GM23248 (cell line): ENCODE data around the gene BHMT. TPM values are rescaled to one million over a fixed set of nuclear protein-coding genes. Genes with fewer than 3 reads are reported as not detected.

Experiments
- DNase-seq: peaks from one replicate; pipeline ENCODE4 v3.0.0-alpha.2; 2015
- H2AFZ ChIP-seq: fragments of 200-600 bp; sonication (generic); 2 replicates; pipeline ENCODE4 v1.6.1; 2016; ENCODE audit warnings: antibody characterized with exemption
- H3F3A ChIP-seq: fragments of 200-600 bp; sonication (generic); 2 replicates; pipeline ENCODE4 v1.6.1; 2016; ENCODE audit warnings: mild to moderate bottlenecking, antibody characterized with exemption, mixed run types; ENCODE audit not compliant: insufficient read depth
- H3K27ac ChIP-seq: fragments of 200-600 bp; sonication (generic); 2 replicates; pipeline ENCODE4 v1.5.1; 2016; ENCODE audit warnings: mild to moderate bottlenecking
- H3K27me3 ChIP-seq: fragments of 200-600 bp; sonication (generic); replicated peaks from 2 replicates; pipeline ENCODE4 v1.6.1; 2016; ENCODE audit warnings: mild to moderate bottlenecking; ENCODE audit not compliant: insufficient read depth
- H3K36me3 ChIP-seq: fragments of 200-600 bp; sonication (generic); 2 replicates; pipeline ENCODE4 v1.6.1; 2016; ENCODE audit warnings: low read depth, mild to moderate bottlenecking
- H3K4me1 ChIP-seq: fragments of 200-600 bp; sonication (generic); 2 replicates; pipeline ENCODE4 v1.6.1; 2016; ENCODE audit warnings: mild to moderate bottlenecking; ENCODE audit not compliant: insufficient read depth
- H3K4me2 ChIP-seq: fragments of 200-600 bp; sonication (generic); one replicate; pipeline ENCODE4 v1.6.1; 2016; ENCODE audit warnings: mild to moderate bottlenecking; ENCODE audit not compliant: unreplicated experiment
- H3K4me3 ChIP-seq: fragments of 200-600 bp; sonication (generic); 2 replicates; pipeline ENCODE4 v1.5.1; 2016; ENCODE audit warnings: mild to moderate bottlenecking
- H3K79me2 ChIP-seq: fragments of 200-600 bp; sonication (generic); 2 replicates; pipeline ENCODE4 v1.6.1; 2016; ENCODE audit warnings: mild to moderate bottlenecking; ENCODE audit not compliant: insufficient read depth
- H3K9ac ChIP-seq: fragments of 200-600 bp; sonication (generic); 2 replicates; pipeline ENCODE4 v1.6.1; 2016; ENCODE audit warnings: mild to moderate bottlenecking
- H3K9me2 ChIP-seq: fragments of 200-600 bp; sonication (generic); 2 replicates; pipeline ENCODE4 v1.6.1; 2016; ENCODE audit warnings: mixed run types, mild to moderate bottlenecking, moderate library complexity; ENCODE audit not compliant: insufficient read depth
- H3K9me3 ChIP-seq: fragments of 200-600 bp; sonication (generic); one replicate; pipeline ENCODE4 v1.6.1; 2017; ENCODE audit warnings: low read depth
- H4K20me1 ChIP-seq: fragments of 200-600 bp; sonication (generic); 2 replicates; pipeline ENCODE4 v1.6.0; 2016; ENCODE audit not compliant: insufficient read depth
- EZH2 ChIP-seq: fragments of 200-600 bp; sonication (generic); IDR thresholded peaks from 2 replicates; pipeline ENCODE4 v1.6.1; 2018; ENCODE audit warnings: antibody characterized with exemption, mild to moderate bottlenecking; ENCODE audit not compliant: insufficient read depth, poor library complexity, severe bottlenecking
- EZH2phosphoT487 ChIP-seq: fragments of 200-600 bp; sonication (generic); IDR thresholded peaks from 2 replicates; pipeline ENCODE4 v1.6.1; 2018; ENCODE audit warnings: antibody characterized with exemption, moderate library complexity, mild to moderate bottlenecking, low read depth; ENCODE audit not compliant: insufficient read depth
- WGBS, 2 experiments: methylation state at CpG; one replicate each; pipeline ENCODE4 v1.1.6; 2015 to 2017; ENCODE audit warnings: low lambda C conversion rate in 2 of 2, low coverage in 1 of 2; ENCODE audit errors: missing lambda C conversion rate in 2 of 2; 5-methylcytosine and 5-hydroxymethylcytosine counted together
- in situ Hi-C: fragments of 300-500 bp; cut with MboI; formaldehyde crosslinking; loops from 2 replicates; pipeline ENCODE4 v1.15.0; 2020
- polyA plus RNA-seq: library from polyadenylated mRNA; unstranded; fragments of >200 nt; fragmentation: Nextera tagmentation; extraction: Ambion mirVana; gene quantifications from 2 replicates; pipeline ENCODE4 v1.2.1, GENCODE V29; 2016
- total RNA-seq: library from RNA; depleted of rRNA; stranded (reverse); fragments of >200 nt; shearing (Covaris generic); gene quantifications from 2 replicates; pipeline ENCODE4 v1.2.3, GENCODE V29; 2014

Gene BHMT
- total and polyA plus RNA-seq, 2 experiments from 2014 or later: not detected

GRCh38 chr5:79140553-79140952, 28.9 kb downstream of the BHMT start:
- Histone ChIP-seq H2AFZ (no peak overlapping the region), H3K4me1 (0 out of 2 replicates have a peak, but pooled peaks cover 7% of the 10 kb centered on the region), H3K79me2 (no peaks in the 10 kb centered on the region), H3F3A (no peaks in the 10 kb centered on the region), H4K20me1 (no peaks in the 10 kb centered on the region), H3K36me3 (no peaks in the 10 kb centered on the region), H3K27me3 (no peaks in the 10 kb centered on the region), H3K4me3 (no peak overlapping the region), H3K9ac (no peak overlapping the region), H3K9me2 (no peaks in the 10 kb centered on the region), H3K9me3 (no peaks in the 10 kb centered on the region), H3K4me2 (no peak overlapping the region), H3K27ac (no peak overlapping the region)
- 73 to 75% methylated on average over 3 of the region's 3 CpGs for WGBS, 2 experiments
- TF ChIP-seq EZH2 (no peak), EZH2phosphoT487 (no peak)
- DNase-seq: no peak
- in situ Hi-C loops: no loop called here

- Histone ChIP-seq H4K20me1 (no peaks in the 10 kb centered on the region), H3K79me2 (no peaks in the 10 kb centered on the region), H3K27me3 (no peaks in the 10 kb centered on the region), H3K9ac (no peak overlapping the region), H2AFZ (no peak overlapping the region), H3K4me3 (no peak overlapping the region), H3K27ac (no peak overlapping the region), H3K36me3 (no peaks in the 10 kb centered on the region), H3F3A (peaks cover 5% of the 10 kb centered on the region), H3K9me3 (no peaks in the 10 kb centered on the region), H3K4me2 (no peak overlapping the region), H3K9me2 (no peaks in the 10 kb centered on the region), H3K4me1 (0 out of 2 replicates have a peak, but pooled peaks cover 15% of the 10 kb centered on the region)
- in situ Hi-C loops: no loop called here
- 81 to 84% methylated on average over 6 of the region's 6 CpGs for WGBS, 2 experiments
- DNase-seq: peak; percentile 43
- TF ChIP-seq EZH2phosphoT487 (no peak), EZH2 (no peak)
Measured at GRCh38 chr5:79143684-79144379, 32.2 kb downstream of the BHMT start.

GRCh38 chr5:79147076-79147475, 35.5 kb downstream of the BHMT start:
- Histone ChIP-seq H3K36me3 (no peaks in the 10 kb centered on the region), H3K4me2 (no peak overlapping the region), H3F3A (peaks cover 5% of the 10 kb centered on the region), H3K4me3 (no peak overlapping the region), H2AFZ (no peak overlapping the region), H3K27ac (no peak overlapping the region), H3K27me3 (no peaks in the 10 kb centered on the region), H3K9ac (no peak overlapping the region), H3K79me2 (no peaks in the 10 kb centered on the region), H3K4me1 (0 out of 2 replicates have a peak, but pooled peaks cover 15% of the 10 kb centered on the region), H4K20me1 (no peaks in the 10 kb centered on the region), H3K9me3 (no peaks in the 10 kb centered on the region), H3K9me2 (no peaks in the 10 kb centered on the region)
- in situ Hi-C loops: no loop called here
- no peak for DNase-seq
- TF ChIP-seq EZH2 (no peak), EZH2phosphoT487 (no peak)

GRCh38 chr5:79149433-79149832, 37.8 kb downstream of the BHMT start:
- Histone ChIP-seq H3K4me3 (no peak overlapping the region), H3K79me2 (no peaks in the 10 kb centered on the region), H3K36me3 (no peaks in the 10 kb centered on the region), H2AFZ (no peak overlapping the region), H3K27me3 (no peaks in the 10 kb centered on the region), H4K20me1 (no peaks in the 10 kb centered on the region), H3K9ac (no peak overlapping the region), H3K9me3 (no peaks in the 10 kb centered on the region), H3K4me1 (0 out of 2 replicates have a peak, but pooled peaks cover 8% of the 10 kb centered on the region), H3K27ac (no peak overlapping the region), H3K9me2 (no peaks in the 10 kb centered on the region), H3F3A (peaks cover 5% of the 10 kb centered on the region), H3K4me2 (no peak overlapping the region)
- in situ Hi-C loops: no loop called here
- no peak for DNase-seq
- WGBS, 2 experiments: 86 to 93% methylated on average over 3 of the region's 3 CpGs
- TF ChIP-seq EZH2phosphoT487 (no peak), EZH2 (no peak)
